PC-3 (cell line): ENCODE results near the gene PRSS16.

Experiments used
- CTCF ChIP-seq: fragments of 300-600 bp; sonication (generic); conservative IDR thresholded peaks from 2 replicates; pipeline ENCODE4 v1.5.1; 2017; ENCODE audit warnings: antibody characterized with exemption, low read depth, mild to moderate bottlenecking, low read length
- EZH2 ChIP-seq: fragments of 300-600 bp; sonication (generic); IDR thresholded peaks from one replicate; pipeline ENCODE4 v1.6.1; 2017; ENCODE audit warnings: antibody characterized with exemption, mild to moderate bottlenecking, low read length; ENCODE audit not compliant: unreplicated experiment

GRCh38 chr6:27295301-27296079 is 48.0 kb downstream of the PRSS16 start:
- TF ChIP-seq CTCF: no peak
- no peak for TF ChIP-seq EZH2
